Stimulated activated CD8-positive, alpha-beta memory T cell treated with anti-CD3 and anti-CD28 coated beads, Interleukin-7, amount 100 ng/mL, for 48 hours (primary cell): ENCODE measurements around the gene SLC4A1AP.

Experiments used
- DNase-seq, 2 donors: peaks; one replicate each; pipeline ENCODE4 v3.0.0-alpha.2; 2020; ENCODE audit warnings: low read depth in 1 of 2; ENCODE audit errors: extremely low read depth in 1 of 2

The SLC4A1AP gene

GRCh38 chr2:27717070-27717795, 53.5 kb downstream of the SLC4A1AP start:
- DNase-seq: no peak

DNA sequence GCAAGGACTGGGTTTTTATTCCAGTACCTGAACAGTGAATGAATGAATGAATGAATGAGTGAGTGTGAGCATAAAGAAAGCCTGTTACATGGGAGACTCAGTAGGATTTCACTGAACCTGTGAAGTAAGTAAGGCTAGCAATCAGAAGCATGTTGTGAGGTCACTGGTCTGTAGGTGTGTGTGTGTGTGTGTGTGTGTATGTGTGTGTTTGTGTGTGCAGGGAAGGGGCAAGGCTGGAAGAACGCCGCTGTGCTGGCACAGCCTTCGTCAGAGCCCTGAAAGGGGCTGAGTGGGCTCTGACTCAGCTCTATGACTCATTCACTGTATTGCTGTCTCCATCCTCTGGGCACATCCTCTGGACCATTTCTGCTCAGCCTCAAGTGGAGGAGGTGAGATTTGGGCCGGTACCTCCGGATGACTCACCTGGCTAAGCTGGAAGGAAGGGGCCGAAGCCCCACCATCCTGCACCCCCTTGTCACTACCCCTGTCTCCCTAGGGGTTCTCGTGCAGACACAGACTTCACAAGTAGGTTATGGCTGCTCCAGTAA, 56.4 kb downstream of the SLC4A1AP start:
- DNase-seq: peak; percentile 31 to 68

DNA sequence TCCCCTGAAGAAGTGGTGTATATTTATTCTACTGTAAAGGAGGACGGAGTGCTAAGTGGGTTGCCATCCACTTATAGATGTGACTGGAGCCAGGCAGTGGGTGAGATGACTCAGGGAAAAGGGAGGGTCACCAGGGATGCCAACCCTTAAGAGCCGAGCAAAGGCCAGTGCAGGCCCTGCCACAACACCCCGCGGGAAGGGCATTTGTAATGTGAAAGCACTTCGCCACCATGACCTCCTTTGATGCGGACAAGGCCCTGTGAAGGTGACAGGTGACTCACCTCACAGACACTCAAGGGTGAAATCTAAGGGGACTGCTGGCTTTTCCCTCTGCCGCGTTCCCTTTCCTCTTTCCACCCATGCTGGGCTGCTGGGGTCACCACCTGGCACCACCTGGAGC, 57.6 kb downstream of the SLC4A1AP start:
- no peak for DNase-seq

DNA sequence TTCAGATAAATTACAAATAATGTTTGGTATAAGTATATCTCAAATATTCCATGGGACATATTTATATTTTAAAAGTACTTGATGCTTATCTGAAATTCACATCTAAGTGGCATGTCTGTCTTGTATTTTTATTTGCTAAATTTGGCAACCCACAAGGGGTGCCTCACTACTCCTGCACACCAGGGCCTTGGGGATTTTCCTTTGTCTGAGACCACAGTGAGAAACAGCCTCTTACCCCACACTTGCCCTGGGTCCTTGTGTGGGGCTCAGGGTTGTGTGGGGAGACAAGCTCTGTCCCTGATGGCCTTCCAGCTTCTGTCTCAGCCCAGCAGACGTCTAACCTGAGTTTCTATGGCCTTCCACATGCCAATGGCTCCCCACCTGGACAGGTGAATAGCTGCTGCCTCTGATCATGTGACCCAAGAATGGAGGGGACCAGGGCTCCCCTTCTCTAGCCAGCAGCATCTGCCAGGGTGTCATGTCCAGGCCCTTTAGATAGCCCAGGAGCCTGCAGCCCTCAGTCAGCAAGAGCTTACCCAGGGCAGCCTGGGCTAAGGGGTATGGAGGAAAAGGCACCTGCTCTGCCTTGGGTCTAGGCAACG, 58.3 kb downstream of the SLC4A1AP start:
- no peak for DNase-seq

GRCh38 chr2:27723372-27724144, 59.9 kb downstream of the SLC4A1AP start:
- no peak for DNase-seq

GRCh38 chr2:27724191-27724590, 60.5 kb downstream of the SLC4A1AP start:
- no peak for DNase-seq

- DNase-seq: no peak
Observed at GRCh38 chr2:27724905-27725701, 61.4 kb downstream of the SLC4A1AP start.

DNA sequence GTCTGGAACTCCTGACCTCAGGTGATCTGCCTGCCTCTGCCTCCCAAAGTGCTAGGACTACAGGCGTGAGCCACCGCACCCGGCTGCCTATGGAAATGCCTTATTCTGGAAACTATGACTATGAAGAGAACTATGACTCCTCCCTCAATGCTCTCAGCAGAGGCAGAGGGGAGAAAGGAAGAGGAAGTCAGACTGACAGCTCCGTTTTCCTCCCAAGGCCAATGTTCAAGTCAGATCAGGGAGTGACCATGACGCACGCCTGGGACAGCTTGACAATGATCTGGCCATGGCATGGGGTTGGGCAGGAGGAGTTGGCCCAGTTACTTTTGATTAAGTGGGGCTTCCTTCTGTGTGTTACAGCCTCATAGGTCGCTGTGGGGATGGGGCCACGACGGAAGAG, 63.6 kb downstream of the SLC4A1AP start:
- DNase-seq: no peak

GRCh38 chr2:27728081-27728858, 64.6 kb downstream of the SLC4A1AP start:
- no peak for DNase-seq

- DNase-seq: no peak
Observed at GRCh38 chr2:27729198-27729597, 65.5 kb downstream of the SLC4A1AP start.

DNA sequence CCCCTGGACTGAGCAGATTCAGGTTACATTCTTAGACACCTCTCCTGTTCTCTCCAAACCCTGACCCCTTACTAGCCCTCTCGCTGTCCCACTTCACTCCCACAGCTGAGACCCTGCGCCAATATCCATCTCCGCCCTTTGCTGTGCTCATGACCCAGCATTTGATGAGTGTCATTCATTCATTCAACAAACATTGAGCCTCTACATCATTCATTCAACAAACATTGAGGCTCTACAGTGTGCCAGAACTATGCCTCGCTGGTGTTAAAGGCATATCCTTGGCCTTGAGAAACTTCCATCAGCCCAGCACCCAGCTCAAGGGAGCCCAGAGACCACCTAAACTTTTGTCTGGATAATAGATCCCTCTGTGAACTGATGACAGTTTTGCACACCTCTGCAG, 65.9 kb downstream of the SLC4A1AP start:
- DNase-seq: no peak

GRCh38 chr2:27730261-27730662, 66.6 kb downstream of the SLC4A1AP start:
- DNase-seq: no peak

GRCh38 chr2:27730980-27731691, 67.4 kb downstream of the SLC4A1AP start:
- DNase-seq: no peak

DNA sequence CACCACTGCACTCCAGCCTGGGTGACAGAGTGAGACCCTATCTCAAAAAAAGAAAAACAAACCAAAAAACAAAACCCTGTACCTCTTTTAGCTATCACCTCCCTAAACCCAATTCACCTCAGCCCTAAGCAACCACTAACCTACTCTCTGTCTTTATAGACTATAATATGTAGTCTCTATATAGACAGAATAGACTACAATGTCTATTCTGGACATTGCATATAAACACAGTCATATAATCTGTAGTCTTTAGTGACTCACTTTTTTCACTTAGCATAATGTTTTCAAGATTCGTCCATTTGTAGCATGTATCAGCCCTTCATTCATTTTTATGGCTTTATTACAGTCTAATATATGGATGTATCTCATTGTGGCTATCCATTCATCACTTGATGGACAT, 70.6 kb downstream of the SLC4A1AP start:
- no peak for DNase-seq

- peak; percentile 26 to 53 for DNase-seq
Observed at GRCh38 chr2:27735263-27735904, 71.7 kb downstream of the SLC4A1AP start.

DNA sequence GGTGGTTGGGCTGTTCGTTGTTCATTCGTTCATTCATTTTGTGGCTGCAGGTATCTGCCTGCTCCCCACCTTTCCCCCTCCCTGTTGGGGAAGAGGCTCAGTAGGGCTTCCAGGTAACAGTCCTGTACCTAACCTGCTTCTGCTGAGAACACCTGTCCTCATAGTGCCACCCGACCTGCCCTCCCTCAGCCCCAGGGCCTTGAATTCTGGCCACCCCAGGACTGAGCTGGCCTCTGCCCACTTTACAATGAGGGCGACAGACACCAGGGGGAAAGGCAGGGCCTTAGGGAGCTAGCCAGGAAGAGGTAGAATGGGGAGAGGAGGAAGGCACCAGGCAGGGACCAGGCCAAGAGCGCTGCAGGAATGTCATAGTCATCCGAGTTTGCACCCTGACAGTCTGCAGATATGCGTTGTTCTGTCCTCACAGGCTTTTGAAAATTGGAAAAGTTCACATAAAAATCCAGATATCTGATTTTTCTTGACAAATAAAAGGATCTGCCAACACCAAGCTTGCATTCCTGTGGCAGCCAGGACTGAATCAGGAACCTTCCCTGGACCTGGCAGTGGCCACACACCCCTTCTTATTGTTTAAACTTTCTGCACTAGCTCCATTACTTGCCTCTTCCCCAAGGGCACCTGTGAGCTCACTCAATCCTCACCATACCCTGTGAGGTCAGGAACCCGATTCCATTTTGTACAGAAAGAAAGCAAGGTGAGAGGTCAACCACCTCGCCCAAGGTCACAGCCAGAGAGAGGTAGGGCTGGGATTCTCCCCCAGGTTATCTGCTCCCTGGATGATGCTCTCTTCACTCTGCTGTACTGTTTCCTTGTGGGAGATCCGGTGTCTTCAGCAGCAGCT, 72.6 kb downstream of the SLC4A1AP start:
- DNase-seq: no peak

DNA sequence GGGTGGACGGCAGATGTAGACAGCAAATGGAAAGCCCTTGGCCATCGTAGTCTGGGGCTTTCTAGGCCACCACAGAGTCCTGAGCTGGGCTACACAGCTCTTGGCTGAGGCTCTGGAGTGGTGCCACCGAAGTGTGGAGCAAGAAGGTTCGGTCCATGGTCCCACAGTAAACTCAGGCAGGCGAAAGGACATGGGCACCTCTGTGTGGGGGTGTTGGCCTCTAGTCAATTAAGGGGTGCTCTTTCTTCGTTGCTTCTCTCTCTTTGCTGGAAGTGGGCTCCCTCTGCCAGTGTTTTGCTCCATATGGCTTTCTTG, 73.2 kb downstream of the SLC4A1AP start:
- no peak for DNase-seq

GRCh38 chr2:27737676-27738348, 74.1 kb downstream of the SLC4A1AP start:
- no peak for DNase-seq
